OCI-LY1 (cell line): ENCODE results near the gene BLID.

ENCODE experiments used
- EZH2 ChIP-seq: fragments of 200-600 bp; sonication (generic), shearing (Covaris generic); IDR thresholded peaks from 2 replicates; pipeline ENCODE4 v1.8.0; 2017; ENCODE audit warnings: borderline replicate concordance, mixed run types, mild to moderate bottlenecking, antibody characterized with exemption, low read length, moderate library complexity, mixed read lengths
- TF ChIP-seq, protein P1 (sequence below): fragments of 200-600 bp; sonication (generic), shearing (Covaris generic); IDR thresholded peaks from 2 replicates; pipeline ENCODE4 v1.5.1; 2017; ENCODE audit warnings: mild to moderate bottlenecking, antibody characterized with exemption, low read length, moderate library complexity, mixed read lengths

DNA sequence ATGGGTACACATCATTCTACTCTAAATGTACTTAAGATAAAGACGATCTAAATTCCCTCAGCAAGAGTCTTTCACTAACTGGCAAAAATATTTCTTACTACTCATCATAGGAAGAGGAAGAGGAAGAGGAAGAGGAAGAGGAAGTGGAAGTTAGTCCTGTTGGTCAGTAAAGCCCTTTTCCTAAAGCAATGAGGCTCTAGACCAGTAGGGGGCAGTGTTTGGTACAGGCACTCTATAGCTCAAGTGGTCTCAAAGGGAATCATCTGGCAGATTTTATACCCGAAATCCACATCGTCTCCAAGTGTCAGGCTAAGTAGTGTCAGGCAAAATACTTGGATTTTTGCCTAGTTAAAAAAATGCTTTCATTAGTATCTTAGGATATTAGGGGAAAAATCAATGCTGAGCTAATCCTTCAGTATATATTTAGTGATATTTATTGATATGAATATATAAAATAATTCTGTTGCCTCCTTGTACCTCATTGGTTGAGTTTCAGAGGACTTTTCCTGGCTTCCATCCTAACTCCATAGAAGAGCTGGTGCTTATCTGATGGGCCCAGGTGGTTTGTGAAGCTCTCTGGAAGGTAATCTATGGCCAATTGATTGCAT lies 7.7 kb downstream of the BLID start:
- TF ChIP-seq, protein P1, sequence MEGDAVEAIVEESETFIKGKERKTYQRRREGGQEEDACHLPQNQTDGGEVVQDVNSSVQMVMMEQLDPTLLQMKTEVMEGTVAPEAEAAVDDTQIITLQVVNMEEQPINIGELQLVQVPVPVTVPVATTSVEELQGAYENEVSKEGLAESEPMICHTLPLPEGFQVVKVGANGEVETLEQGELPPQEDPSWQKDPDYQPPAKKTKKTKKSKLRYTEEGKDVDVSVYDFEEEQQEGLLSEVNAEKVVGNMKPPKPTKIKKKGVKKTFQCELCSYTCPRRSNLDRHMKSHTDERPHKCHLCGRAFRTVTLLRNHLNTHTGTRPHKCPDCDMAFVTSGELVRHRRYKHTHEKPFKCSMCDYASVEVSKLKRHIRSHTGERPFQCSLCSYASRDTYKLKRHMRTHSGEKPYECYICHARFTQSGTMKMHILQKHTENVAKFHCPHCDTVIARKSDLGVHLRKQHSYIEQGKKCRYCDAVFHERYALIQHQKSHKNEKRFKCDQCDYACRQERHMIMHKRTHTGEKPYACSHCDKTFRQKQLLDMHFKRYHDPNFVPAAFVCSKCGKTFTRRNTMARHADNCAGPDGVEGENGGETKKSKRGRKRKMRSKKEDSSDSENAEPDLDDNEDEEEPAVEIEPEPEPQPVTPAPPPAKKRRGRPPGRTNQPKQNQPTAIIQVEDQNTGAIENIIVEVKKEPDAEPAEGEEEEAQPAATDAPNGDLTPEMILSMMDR = peak; percentile 52
- no peak for TF ChIP-seq EZH2
